NCI-H526 (cell line): ENCODE results near the gene WIF1.

Source experiments
- DNase-seq, 2 experiments: peaks; one replicate each; lab custom pipeline; 2025; lab: John Stamatoyannopoulos, UW

Gene WIF1

GRCh38 chr12:65121049-65121955 is at the start of gene WIF1:
Gene WIF1, minus strand, starts transcription at chr12:65121305. Its CDS starts 114 bp downstream, at chr12:65121191.
- peak in 1 of 2 experiments; percentile 87 for DNase-seq

- DNase-seq = peak; percentile 41 to 66
These were observed 49.2 kb upstream of the WIF1 start for GRCh38 chr12:65170209-65170881.

- peak; percentile 94 to 98 for DNase-seq
These were observed 48.5 kb upstream of the WIF1 start, which contains the start of gene LEMD3 for GRCh38 chr12:65169320-65170208. Gene LEMD3, plus strand, starts transcription at chr12:65169583. Its CDS starts 14 bp downstream, at chr12:65169597.

GRCh38 chr12:65168681-65169319 is 47.7 kb upstream of the WIF1 start:
- no peak for DNase-seq

- no peak for DNase-seq
These were observed 43.7 kb upstream of the WIF1 start for GRCh38 chr12:65164774-65165173.

- DNase-seq = no peak
These were observed 43.1 kb upstream of the WIF1 start for GRCh38 chr12:65164244-65164643.

GRCh38 chr12:65162609-65163008 is 41.5 kb upstream of the WIF1 start:
- DNase-seq = no peak

GRCh38 chr12:65157091-65157490 is 36.0 kb upstream of the WIF1 start:
- no peak for DNase-seq

GRCh38 chr12:65156366-65156841 is 35.3 kb upstream of the WIF1 start:
- no peak for DNase-seq

GRCh38 chr12:65155784-65156183 is 34.7 kb upstream of the WIF1 start:
- DNase-seq = no peak

GRCh38 chr12:65152596-65152995 is 31.5 kb upstream of the WIF1 start:
- no peak for DNase-seq

- no peak for DNase-seq
These were observed 30.9 kb upstream of the WIF1 start for GRCh38 chr12:65152012-65152411.

- DNase-seq = no peak
These were observed 26.3 kb upstream of the WIF1 start for GRCh38 chr12:65147312-65147905.

GRCh38 chr12:65140738-65141137 is 19.6 kb upstream of the WIF1 start:
- no peak for DNase-seq

GRCh38 chr12:65139389-65139788 is 18.3 kb upstream of the WIF1 start:
- no peak for DNase-seq

GRCh38 chr12:65133879-65134278 is 12.8 kb upstream of the WIF1 start:
- DNase-seq = no peak

GRCh38 chr12:65126482-65126881 is 5.4 kb upstream of the WIF1 start:
- DNase-seq = no peak

GRCh38 chr12:65125975-65126374 is 4.9 kb upstream of the WIF1 start:
- no peak for DNase-seq

GRCh38 chr12:65125247-65125646 is 4.1 kb upstream of the WIF1 start:
- no peak for DNase-seq

- DNase-seq = peak in 1 of 2 experiments; percentile 58
These were observed 2.4 kb upstream of the WIF1 start for GRCh38 chr12:65123435-65124063.
